SK-N-SH treated with all-trans-retinoic acid at 6 μM for 48 hours (cell line): ENCODE results near the gene AVPI1.

Source experiments
- ESRRG ChIP-seq: fragments of 250-450 bp; sonication (Bioruptor Pico); IDR thresholded peaks from 2 replicates; pipeline ENCODE4 v1.6.1; 2021; ENCODE audit warnings: mild to moderate bottlenecking
- POU6F1 ChIP-seq: fragments of 250-450 bp; sonication (Bioruptor Pico); IDR thresholded peaks from 2 replicates; pipeline ENCODE4 v1.8.0; 2021; ENCODE audit warnings: low read depth, mild to moderate bottlenecking, moderate library complexity, borderline replicate concordance
- ZNF8 ChIP-seq: fragments of 450-650 bp; formaldehyde crosslinking; IDR thresholded peaks from 2 replicates; pipeline ENCODE4 v1.5.0; 2020; ENCODE audit warnings: mild to moderate bottlenecking, moderate library complexity
- TF ChIP-seq, protein P1 (sequence below): fragments of 250-450 bp; sonication (Bioruptor Pico); IDR thresholded peaks from 2 replicates; pipeline ENCODE4 v1.8.0; 2020; ENCODE audit warnings: mild to moderate bottlenecking, moderate library complexity, borderline replicate concordance

DNA sequence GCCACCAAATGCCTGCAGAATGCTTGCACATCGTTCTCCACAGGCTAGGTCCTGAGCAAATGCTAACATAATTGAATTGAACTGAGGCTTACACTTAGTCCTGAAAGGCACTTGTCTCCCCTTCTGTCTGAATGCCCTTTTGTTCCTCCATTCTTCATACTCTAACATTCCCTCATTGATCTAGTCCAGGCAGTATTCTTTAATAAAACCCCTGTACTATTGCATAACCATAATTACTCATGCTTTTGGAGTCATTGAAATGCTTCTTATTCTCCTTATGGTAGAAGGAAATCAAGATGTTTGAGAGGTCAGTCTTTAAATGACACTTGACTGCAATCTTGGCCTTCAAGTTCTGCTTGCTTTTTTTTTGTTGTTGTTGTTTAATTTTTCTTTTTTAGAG lies 39.5 kb downstream of the AVPI1 start:
- no peak for TF ChIP-seq POU6F1
- TF ChIP-seq, protein P1, sequence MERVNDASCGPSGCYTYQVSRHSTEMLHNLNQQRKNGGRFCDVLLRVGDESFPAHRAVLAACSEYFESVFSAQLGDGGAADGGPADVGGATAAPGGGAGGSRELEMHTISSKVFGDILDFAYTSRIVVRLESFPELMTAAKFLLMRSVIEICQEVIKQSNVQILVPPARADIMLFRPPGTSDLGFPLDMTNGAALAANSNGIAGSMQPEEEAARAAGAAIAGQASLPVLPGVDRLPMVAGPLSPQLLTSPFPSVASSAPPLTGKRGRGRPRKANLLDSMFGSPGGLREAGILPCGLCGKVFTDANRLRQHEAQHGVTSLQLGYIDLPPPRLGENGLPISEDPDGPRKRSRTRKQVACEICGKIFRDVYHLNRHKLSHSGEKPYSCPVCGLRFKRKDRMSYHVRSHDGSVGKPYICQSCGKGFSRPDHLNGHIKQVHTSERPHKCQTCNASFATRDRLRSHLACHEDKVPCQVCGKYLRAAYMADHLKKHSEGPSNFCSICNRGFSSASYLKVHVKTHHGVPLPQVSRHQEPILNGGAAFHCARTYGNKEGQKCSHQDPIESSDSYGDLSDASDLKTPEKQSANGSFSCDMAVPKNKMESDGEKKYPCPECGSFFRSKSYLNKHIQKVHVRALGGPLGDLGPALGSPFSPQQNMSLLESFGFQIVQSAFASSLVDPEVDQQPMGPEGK = no peak
- no peak for TF ChIP-seq ESRRG (CRISPR knock-in tag)
- TF ChIP-seq ZNF8 = no peak
